Medulla oblongata (tissue), 1 donor: ENCODE measurements around the gene LRRC31.

ENCODE experiments used
- DNase-seq: peaks from one replicate; pipeline ENCODE4 v3.0.0-alpha.2; 2015; ENCODE audit errors: extremely low spot score

The LRRC31 gene

GRCh38 chr3:169863458-169863899 lies 6.3 kb downstream of the LRRC31 start:
- peak; percentile 92 for DNase-seq

DNA sequence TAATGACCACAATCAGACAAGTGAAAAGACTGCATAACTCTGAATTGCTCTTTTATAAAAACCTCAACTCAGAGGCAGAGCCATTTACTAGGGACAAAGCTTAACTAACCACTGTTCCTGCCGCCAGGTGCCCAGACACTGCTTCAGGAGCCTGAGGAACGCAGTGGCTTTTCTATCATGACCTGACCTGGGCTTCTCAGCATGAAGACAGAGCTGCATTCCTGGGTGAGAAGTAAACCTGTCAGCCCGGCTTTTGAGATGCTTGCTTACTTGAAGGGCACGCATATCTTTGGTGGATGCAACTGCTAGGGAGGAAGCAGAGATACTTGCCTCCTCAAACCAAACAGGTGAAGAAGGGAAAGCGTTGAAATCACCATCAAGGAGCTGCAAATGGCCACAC lies 7.9 kb downstream of the LRRC31 start:
- DNase-seq, result no peak

GRCh38 chr3:169857811-169858210 lies 11.9 kb downstream of the LRRC31 start:
- DNase-seq, result no peak

DNA sequence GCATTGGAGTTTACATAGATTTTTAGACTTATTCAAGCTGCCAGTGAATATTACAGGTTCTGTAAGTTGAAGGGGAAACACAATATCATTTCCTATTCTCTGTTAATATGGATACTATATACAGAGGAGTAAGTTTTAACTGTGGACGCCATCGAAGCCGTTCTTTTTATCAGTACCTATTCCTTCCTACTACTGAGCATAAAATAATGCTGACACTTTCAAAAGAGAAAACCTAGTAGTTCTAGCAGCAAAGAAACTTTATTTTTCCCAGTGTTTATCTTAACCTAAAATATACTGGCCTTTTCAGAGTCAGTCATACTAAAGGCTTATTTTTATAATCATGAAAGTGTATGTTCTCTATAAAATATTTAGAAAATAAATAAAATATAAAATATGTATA lies 14.2 kb downstream of the LRRC31 start:
- DNase-seq, result no peak

GRCh38 chr3:169850618-169851017 lies 19.1 kb downstream of the LRRC31 start:
- no peak for DNase-seq

DNA sequence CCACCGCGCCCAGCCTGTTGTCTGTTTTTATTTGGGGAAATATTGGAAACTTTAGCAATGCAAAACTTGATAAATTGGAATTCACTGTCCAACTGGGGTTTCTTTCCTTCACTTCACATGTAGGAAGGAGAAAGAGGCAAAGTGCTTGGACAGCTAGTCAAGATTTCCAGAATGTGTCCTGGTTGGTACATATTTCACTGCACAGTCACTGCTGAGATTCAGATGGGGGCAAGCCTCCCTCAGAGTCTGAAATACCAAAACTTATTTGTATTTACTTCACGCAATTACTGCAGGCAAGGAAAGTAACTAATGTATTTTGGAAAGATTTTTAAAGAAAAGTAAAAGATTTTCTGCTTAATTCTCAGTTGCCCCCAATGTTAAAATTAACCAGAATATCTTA lies 21.0 kb downstream of the LRRC31 start:
- no peak for DNase-seq

- no peak for DNase-seq
Measured at GRCh38 chr3:169847896-169848295, 21.8 kb downstream of the LRRC31 start.

DNA sequence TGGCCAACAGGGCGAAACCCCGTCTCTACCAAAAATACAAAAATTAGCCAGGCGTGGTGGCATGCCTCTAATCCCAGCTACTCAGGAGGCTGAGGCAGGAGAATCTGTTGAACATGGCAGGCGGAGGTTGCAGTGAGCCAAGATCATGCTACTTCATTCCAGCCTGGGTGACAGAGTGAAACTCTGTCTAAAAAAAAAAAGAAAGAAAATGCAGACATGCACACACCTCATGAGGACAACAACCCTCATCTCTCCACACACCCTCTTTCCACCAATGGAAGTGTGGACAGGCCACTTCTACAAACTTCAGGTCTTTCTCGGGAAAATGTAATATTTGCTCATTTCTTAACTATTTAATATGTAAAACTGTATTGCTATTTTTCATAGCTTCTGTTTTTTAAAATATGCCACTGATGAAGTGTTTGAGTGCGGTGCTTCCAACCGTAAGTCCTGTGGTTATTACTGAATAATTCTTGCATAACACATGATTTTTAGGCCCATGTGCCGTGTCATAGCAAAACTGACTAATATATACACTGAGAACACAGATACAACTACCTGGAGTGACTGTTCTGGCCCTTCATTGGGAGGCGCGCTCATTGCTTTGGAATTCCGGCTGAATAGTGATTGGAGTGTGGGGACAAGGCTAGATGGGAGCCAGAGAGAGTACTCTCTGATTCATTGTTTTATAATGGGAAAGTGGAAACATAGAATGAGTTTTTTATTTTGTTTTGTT lies 23.1 kb downstream of the LRRC31 start:
- no peak for DNase-seq

DNA sequence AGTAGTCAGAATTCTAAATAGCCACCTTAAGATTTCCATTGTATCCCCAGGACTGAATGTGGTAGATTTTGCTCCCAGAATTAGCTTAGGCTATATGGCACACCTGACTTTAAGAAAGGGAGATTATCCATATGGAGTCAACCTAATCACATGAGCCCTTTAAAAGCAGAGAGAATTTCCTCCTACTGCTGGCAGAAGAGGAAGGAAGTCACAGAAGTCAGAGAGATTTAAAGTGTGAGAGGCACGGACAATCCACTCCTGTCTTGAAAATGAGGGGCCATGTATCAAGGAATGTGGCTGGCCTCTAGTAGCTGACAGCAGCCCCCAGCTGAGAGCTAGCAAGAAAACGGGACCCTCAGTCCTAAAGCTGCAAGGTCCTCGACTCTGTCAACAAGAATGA lies 26.8 kb downstream of the LRRC31 start:
- no peak for DNase-seq

GRCh38 chr3:169841171-169841570 lies 28.6 kb downstream of the LRRC31 start:
- no peak for DNase-seq

DNA sequence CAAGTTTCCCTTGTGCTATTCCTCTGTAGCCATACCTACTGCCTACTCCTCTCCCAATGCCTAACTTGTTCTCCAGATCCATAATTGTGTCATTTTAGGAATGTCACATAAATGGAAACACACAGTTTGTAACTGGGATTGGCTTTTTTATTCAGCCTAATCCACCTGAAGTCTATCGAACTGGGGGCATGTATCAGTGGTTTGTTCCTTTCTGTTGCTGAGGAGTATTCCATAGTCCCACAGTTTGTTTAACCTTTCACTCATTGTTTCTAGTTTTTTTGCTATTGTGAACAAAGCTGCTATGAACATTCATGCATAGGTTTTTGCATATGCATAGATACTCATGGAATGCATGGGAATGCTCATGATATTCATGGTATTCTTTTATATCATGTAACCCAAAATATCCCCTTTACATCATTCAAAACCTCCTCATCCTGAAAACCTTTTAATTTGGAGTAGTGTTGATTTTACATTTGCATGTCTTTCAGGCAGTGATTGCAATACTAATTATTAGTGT lies 31.2 kb downstream of the LRRC31 start:
- no peak for DNase-seq

DNA sequence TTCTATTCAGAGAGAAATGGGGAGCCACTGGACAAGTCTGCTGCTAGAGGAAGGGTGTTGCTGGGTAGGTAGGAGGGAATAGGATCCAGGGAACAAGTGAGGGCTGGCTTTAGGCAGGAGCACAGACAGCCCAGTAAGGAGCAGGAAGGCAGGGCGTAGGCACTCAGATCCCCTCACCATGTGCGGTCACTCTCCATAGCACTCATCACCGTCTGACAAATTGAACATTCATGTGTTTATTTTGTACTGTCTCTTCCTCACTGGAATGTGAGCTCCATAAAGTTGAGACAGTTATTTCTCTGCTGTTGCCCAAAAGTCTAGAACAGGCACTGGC lies 32.8 kb downstream of the LRRC31 start:
- no peak for DNase-seq

GRCh38 chr3:169836078-169836941 lies 33.4 kb downstream of the LRRC31 start:
- no peak for DNase-seq

GRCh38 chr3:169835533-169835932 lies 34.2 kb downstream of the LRRC31 start:
- no peak for DNase-seq

DNA sequence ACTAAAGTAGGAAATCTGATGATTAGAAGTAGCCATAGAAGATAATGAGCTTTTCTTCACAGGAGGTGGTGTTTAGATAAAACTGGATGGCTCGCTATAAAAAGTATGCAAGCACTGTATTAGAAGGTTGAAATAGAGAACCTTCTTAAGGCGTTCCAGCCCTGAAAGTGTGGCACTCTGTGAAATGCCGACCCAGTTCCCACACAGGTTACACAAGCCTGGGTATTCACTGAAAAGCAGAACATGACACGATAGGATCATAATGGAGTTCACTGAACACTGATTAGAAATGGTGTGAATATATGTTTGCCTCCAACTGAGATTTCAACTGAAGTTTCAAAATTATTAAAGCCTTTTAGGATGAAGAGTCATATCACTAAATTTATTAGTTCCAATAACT lies 42.0 kb downstream of the LRRC31 start:
- no peak for DNase-seq

- no peak for DNase-seq
Measured at GRCh38 chr3:169825316-169825715, 44.4 kb downstream of the LRRC31 start.

DNA sequence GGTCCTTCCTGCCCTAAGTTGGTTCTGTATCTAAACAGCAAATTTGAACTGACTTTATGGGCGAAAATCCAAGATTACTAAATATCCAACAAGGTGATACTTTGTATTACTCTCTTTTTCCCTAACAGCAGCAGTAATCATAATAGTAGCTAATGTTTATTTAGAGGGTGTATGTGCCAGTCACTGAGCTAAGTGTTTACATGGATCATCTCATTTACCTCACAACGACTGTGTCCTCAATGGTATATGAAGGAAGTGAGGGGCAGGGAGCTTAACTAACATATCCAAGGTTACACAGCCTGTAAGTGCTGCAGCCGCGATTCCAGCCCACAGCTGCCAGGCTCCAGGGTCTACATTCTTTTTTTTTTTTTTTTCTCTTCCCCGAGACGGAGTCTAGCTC lies 46.8 kb downstream of the LRRC31 start:
- no peak for DNase-seq

DNA sequence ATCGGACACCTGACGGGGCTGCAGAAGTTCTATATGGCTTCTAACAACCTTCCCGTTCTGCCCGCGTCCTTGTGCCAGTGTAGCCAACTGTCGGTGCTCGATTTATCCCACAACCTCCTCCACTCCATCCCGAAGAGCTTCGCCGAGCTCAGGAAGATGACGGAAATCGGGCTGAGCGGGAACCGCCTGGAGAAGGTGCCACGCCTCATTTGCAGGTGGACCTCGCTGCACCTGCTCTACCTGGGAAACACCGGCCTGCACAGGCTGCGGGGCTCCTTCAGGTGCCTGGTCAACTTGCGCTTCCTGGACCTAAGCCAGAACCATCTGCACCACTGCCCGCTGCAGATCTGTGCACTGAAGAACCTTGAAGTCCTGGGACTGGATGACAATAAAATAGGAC lies 47.2 kb downstream of the LRRC31 start:
- DNase-seq, result no peak

GRCh38 chr3:169822091-169822490 lies 47.6 kb downstream of the LRRC31 start:
- no peak for DNase-seq

GRCh38 chr3:169818316-169818715 lies 51.4 kb downstream of the LRRC31 start:
- DNase-seq, result no peak

GRCh38 chr3:169815590-169816150 lies 54.1 kb downstream of the LRRC31 start:
- DNase-seq, result no peak

DNA sequence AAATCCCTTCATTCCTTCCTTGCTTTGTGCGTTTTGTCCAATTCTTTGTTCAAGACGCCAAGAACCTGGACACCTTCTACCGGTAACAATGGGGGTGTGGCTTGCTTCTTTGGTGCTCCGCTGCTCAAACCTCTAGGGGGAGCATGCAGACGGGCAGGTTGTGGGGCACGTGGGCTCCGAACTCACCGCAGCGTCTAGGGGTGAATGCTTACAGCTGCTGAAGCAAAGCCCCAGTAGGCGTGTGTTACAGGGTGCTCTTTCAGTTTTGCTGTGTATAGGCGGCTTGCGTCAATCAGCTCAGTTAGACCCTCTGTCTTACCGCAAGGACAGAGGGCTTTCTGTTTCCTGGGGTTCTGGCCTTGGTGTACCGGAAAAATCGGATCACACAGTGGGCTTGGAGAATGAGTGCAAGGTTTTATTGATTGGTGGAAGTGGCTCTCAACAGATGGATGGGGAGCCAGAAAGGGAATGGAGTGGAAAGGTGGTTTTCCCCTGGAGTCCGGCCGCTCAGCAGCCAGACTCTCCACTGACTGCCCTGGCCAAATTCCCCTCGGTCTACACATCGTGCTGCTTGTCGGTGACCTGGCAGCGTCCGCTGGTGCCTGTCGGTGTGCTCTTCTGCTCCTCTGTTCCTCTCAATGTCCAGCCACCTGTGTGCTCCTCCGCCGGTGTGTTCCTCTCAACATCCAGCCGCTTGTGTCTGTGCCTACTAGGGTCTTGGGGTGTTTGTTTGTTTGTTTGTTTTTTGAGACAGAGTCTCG lies 55.8 kb downstream of the LRRC31 start:
- peak; percentile 24 for DNase-seq
